ENCODE results near the gene HTR7. TPM values are rescaled to one million over a fixed set of nuclear protein-coding genes. Genes with fewer than 3 reads are reported as not detected.

The HTR7 gene
- total and polyA plus RNA-seq, 8 donors = 0.04 to 0.37 (median 0.08) TPM; not detected in 2

GRCh38 chr10:90712529-90712928 lies 145.3 kb downstream of the HTR7 start:
- H3K4me3 ChIP-seq = no peak overlapping the region
- TF ChIP-seq, protein P1, sequence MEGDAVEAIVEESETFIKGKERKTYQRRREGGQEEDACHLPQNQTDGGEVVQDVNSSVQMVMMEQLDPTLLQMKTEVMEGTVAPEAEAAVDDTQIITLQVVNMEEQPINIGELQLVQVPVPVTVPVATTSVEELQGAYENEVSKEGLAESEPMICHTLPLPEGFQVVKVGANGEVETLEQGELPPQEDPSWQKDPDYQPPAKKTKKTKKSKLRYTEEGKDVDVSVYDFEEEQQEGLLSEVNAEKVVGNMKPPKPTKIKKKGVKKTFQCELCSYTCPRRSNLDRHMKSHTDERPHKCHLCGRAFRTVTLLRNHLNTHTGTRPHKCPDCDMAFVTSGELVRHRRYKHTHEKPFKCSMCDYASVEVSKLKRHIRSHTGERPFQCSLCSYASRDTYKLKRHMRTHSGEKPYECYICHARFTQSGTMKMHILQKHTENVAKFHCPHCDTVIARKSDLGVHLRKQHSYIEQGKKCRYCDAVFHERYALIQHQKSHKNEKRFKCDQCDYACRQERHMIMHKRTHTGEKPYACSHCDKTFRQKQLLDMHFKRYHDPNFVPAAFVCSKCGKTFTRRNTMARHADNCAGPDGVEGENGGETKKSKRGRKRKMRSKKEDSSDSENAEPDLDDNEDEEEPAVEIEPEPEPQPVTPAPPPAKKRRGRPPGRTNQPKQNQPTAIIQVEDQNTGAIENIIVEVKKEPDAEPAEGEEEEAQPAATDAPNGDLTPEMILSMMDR (IDR thresholded peaks at IDR 0.05) = no peak
- DNase-seq (no peak), ATAC-seq (no peak), FAIRE-seq (no peak)
- intact Hi-C loops (cut with DNase I) = no loop called here
- H3K27me3 ChIP-seq = no peaks in the 10 kb centered on the region
- no peak overlapping the region for H3K27ac ChIP-seq
- 45 to 49% methylated on average over 3 of the region's 3 CpGs for WGBS, 2 donors
- H3K4me1 ChIP-seq = no peaks in the 10 kb centered on the region
- no peaks in the 10 kb centered on the region for H3K9me3 ChIP-seq
- H3K36me3 ChIP-seq = no peaks in the 10 kb centered on the region

- Histone ChIP-seq H3K4me3 (no peak overlapping the region), H3K9me3 (no peaks in the 10 kb centered on the region), H3K27me3 (no peaks in the 10 kb centered on the region), H3K27ac (no peak overlapping the region), H3K36me3 (no peaks in the 10 kb centered on the region), H3K4me1 (no peaks in the 10 kb centered on the region)
- TF ChIP-seq, protein P1 (IDR thresholded peaks at IDR 0.05) = no peak
- ATAC-seq (no peak), DNase-seq (no peak), FAIRE-seq (no peak)
- 74 to 88% methylated on average over 2 of the region's 2 CpGs for WGBS, 2 donors
- intact Hi-C loops (cut with DNase I) = no loop called here
Observed at GRCh38 chr10:90709727-90710126, 148.1 kb downstream of the HTR7 start.

- 41 to 44% methylated on average over 2 of the region's 2 CpGs for WGBS, 2 donors
- Histone ChIP-seq H3K4me3 (no peak overlapping the region), H3K9me3 (no peaks in the 10 kb centered on the region), H3K4me1 (no peaks in the 10 kb centered on the region), H3K27ac (no peak overlapping the region), H3K36me3 (no peaks in the 10 kb centered on the region), H3K27me3 (no peaks in the 10 kb centered on the region)
- intact Hi-C loops (cut with DNase I) = no loop called here
- TF ChIP-seq, protein P1 (IDR thresholded peaks at IDR 0.05) = no peak
- FAIRE-seq (no peak), DNase-seq (no peak), ATAC-seq (no peak)
Observed at GRCh38 chr10:90707657-90708056, 150.2 kb downstream of the HTR7 start.

GRCh38 chr10:90701428-90701827 lies 156.4 kb downstream of the HTR7 start:
- intact Hi-C loops (cut with DNase I) = no loop called here
- Histone ChIP-seq H3K9me3 (no peaks in the 10 kb centered on the region), H3K27ac (no peak overlapping the region), H3K4me3 (no peak overlapping the region), H3K36me3 (no peaks in the 10 kb centered on the region), H3K27me3 (no peaks in the 10 kb centered on the region), H3K4me1 (no peaks in the 10 kb centered on the region)
- DNase-seq = no peak
- TF ChIP-seq, protein P1 (IDR thresholded peaks at IDR 0.05) = no peak
- ATAC-seq = no peak
- no peak for FAIRE-seq

GRCh38 chr10:90695915-90696676 lies 161.7 kb downstream of the HTR7 start:
- ATAC-seq = no peak
- no peaks in the 10 kb centered on the region for H3K27me3 ChIP-seq

More at GRCh38 chr10:90695915-90696676, 161.7 kb downstream of the HTR7 start:
- Histone ChIP-seq H3K4me3 (no peak overlapping the region), H3K27ac (no peak overlapping the region), H3K36me3 (no peaks in the 10 kb centered on the region), H3K4me1 (no peaks in the 10 kb centered on the region), H3K9me3 (no peaks in the 10 kb centered on the region)
- FAIRE-seq (no peak), DNase-seq (no peak)
- intact Hi-C loops (cut with DNase I) = no loop called here
- 60 to 61% methylated on average over 6 of the region's 6 CpGs for WGBS, 2 donors
- TF ChIP-seq, protein P1 (IDR thresholded peaks at IDR 0.05) = no peak

Data from pancreas (tissue), 10 donors.